ENCODE data around the gene NAPG.

DNA sequence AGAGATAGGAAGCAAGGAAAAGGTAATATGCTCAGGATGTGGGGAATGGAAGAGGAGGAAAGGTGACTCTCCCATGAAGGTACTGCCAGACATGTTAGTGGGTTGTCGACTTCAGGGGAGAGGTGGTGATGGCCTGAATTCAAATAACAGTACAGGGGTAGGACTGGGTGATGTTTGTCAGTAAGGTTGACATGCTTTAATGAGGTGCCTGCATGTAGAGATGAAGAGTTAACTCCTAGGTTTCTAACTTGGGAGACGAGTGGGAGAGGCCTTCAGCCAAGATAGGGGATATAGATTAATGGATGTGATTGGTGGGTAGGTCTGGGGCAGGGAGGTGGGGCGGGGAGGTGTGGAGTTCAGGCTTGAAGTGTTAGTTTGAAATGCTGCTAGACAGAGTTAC lies 2.6 kb downstream of the NAPG start:
- TF ChIP-seq, protein P1, sequence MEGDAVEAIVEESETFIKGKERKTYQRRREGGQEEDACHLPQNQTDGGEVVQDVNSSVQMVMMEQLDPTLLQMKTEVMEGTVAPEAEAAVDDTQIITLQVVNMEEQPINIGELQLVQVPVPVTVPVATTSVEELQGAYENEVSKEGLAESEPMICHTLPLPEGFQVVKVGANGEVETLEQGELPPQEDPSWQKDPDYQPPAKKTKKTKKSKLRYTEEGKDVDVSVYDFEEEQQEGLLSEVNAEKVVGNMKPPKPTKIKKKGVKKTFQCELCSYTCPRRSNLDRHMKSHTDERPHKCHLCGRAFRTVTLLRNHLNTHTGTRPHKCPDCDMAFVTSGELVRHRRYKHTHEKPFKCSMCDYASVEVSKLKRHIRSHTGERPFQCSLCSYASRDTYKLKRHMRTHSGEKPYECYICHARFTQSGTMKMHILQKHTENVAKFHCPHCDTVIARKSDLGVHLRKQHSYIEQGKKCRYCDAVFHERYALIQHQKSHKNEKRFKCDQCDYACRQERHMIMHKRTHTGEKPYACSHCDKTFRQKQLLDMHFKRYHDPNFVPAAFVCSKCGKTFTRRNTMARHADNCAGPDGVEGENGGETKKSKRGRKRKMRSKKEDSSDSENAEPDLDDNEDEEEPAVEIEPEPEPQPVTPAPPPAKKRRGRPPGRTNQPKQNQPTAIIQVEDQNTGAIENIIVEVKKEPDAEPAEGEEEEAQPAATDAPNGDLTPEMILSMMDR (conservative IDR thresholded peaks at IDR 0.05 in 1 of 2, IDR thresholded peaks at IDR 0.05 in 1 of 2; ENCODE audit: extremely low read depth in 1 of 2, insufficient read depth in 1 of 2, low read depth in 1 of 2, low read length in 2 of 2): no peak
- no peak for TF ChIP-seq EZH2 (IDR thresholded peaks at IDR 0.05; ENCODE audit: borderline replicate concordance, low read length)
